ENCODE results near the gene ZBTB38.

The ZBTB38 gene

DNA sequence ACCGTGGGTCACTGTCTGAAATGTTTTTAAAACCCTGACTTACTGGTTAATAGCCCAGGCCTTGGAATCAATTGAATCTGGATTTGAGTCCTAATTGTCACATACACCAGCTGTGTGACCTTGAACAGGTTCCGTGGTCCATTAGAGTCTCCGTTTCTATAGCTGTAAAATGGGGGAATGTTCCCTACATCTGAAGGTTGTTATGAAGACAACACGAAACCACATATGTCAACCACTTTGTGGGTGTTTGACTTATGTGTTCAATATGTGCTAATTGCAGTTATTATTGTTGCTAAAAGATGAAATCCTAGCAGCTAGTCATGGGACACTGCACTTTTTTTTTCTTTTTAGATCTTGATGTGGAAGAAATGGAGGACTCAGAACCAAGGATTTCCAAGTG is 35.3 kb downstream of the ZBTB38 start:
- no peak for DNase-seq (ENCODE audit: low read depth)

DNA sequence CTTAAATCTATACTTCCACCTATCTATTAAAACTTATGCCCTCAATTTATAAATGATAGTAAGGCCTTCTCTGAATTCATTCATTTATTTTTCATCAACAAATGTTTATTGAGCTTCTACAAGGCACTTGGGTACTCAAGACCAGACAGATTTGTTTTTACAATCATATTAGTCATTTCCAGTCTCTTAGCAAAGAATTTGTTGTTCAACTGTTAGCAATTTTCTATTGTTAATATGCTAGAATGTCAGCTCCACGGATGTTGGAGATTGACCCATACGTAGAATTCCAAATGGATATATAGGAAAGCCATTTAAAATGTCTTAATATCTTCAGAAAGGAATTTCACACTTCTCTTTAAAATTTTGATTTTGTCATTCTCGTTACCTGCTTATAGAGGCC is 36.7 kb downstream of the ZBTB38 start:
- DNase-seq (ENCODE audit: low read depth): no peak

DNA sequence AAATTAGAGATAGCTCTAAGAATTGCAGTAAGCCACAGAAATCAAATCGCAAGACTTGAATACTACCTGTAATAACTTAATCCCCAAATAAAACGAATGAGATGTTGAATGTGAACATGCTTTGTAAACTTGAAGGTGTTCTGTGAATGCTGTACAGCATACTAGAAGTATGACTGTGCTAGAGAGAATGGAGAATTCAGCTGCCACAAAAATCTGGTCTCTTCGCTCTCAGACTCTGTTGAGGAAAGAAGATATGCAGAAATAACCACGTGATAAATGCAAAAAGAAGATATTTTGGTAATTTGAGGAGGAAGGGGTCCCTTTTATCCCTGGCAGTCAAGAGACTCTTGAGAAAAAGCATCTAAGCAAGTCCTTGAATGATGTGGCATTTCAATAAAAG is 37.3 kb downstream of the ZBTB38 start:
- DNase-seq (ENCODE audit: low read depth): peak; percentile 72

DNA sequence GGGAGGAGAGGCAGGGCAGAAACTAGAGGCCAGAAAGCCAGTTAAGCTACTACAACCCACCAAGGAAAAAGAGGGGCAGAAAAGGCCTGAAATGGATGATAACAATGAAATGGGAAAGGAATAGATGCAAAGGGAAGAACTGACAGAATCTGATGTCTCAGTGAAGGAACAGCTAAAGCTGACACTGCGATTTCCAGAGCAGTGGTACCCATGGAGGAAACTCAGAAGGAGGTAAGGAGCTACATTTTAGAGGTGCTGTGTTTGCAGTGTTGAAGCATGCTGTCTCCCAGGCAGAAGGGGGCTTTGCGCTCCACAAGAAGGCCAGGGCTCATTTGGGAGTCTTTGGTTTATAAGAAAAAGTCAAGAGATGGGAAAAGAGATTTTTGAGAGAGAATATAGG is 38.0 kb downstream of the ZBTB38 start:
- no peak for DNase-seq (ENCODE audit: low read depth)

- DNase-seq (ENCODE audit: low read depth): peak; percentile 98
These were observed 38.7 kb downstream of the ZBTB38 start for GRCh38 chr3:141407047-141407446.

DNA sequence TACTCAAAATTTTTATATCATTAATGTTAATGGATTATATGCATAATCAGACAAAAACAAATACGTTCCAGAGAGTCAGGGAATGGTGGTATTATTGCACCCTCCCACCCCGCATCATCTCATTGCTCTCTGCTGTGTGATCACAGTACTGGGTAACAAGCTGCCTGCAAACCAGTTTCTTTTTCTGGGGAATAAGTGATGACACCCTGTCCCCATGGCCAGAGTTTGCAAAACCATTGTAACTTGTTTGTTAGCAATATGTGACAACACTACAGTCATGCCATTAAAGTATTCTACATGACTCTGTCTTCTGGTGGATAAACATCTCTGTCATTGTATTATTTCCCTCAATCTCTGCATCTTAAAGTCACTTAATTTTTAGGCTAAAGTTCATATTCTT is 39.5 kb downstream of the ZBTB38 start:
- DNase-seq (ENCODE audit: low read depth): no peak

GRCh38 chr3:141408596-141408995 is 40.3 kb downstream of the ZBTB38 start:
- DNase-seq (ENCODE audit: low read depth): no peak

GRCh38 chr3:141409940-141410241 is 41.6 kb downstream of the ZBTB38 start:
- no peak for DNase-seq (ENCODE audit: low read depth)

- peak; percentile 69 for DNase-seq (ENCODE audit: low read depth)
These were observed 42.1 kb downstream of the ZBTB38 start for GRCh38 chr3:141410408-141410807.

GRCh38 chr3:141410846-141411245 is 42.5 kb downstream of the ZBTB38 start:
- no peak for DNase-seq (ENCODE audit: low read depth)

DNA sequence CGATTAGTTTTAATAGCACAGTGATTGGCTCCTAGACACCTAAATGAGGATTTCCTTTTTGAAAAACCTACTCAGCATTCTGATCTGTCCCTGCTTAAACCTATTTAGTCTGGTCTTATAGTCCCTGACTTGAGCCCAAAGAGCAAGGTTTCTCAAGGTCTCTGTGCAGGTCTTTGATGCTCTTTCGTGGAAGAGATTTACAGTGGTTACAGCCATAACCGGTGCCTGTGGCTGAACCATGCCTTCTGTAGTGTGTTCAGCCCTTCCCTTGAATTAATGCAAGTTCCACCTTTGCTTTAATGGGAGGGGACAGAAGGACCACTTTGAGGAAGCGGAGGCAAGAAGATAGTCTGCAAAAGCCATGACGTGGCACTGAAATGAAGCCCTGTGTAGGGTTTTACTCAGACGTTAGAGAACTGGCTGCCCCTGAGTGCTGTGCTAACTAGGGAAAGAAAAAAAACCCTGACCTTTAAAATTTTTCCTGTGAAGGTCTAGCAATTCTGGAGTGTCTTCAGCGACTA is 43.0 kb downstream of the ZBTB38 start:
- no peak for DNase-seq (ENCODE audit: low read depth)

- DNase-seq (ENCODE audit: low read depth): peak; percentile 94
These were observed 44.0 kb downstream of the ZBTB38 start for GRCh38 chr3:141412087-141412935.

DNA sequence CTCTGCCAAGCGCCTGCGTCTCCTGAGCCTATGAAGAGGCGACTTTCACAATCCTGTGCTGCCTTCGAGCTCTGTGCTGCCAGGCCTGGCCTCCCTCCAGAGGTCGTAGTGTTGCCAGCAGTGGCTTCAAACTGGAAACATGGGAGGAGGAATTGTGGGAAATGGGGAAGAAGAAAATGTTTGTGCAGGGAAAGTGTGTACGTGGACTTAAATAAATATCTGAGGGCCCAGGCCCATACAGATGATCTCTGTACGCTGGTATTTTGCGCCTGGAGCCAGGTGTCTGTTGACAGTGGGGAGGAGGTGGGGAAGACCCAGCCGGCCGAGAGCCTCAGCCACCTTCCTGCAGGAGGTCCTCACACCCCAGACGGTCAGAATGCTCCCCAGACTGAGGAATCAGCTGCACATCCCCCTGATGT is 44.6 kb downstream of the ZBTB38 start:
- peak; percentile 90 for DNase-seq (ENCODE audit: low read depth)

DNA sequence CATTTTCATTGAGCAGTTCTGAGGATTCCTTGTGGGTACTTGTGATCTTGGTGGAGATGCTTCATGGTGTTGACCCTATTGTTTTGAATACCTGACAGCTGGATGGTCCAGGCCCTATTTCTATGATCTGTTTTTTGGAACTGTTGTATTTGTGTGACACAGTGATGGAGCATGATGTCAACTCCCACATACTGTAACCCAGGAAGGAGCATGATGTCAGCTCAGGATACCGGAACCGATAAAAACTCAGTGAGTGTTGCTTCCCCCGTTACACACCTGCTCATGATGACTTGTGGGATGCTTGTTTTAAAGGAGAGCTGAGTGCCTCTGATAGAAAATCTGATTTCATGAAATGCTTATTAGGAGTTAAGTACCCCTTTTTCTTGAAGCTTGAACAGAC is 45.1 kb downstream of the ZBTB38 start:
- DNase-seq (ENCODE audit: low read depth): no peak

DNA sequence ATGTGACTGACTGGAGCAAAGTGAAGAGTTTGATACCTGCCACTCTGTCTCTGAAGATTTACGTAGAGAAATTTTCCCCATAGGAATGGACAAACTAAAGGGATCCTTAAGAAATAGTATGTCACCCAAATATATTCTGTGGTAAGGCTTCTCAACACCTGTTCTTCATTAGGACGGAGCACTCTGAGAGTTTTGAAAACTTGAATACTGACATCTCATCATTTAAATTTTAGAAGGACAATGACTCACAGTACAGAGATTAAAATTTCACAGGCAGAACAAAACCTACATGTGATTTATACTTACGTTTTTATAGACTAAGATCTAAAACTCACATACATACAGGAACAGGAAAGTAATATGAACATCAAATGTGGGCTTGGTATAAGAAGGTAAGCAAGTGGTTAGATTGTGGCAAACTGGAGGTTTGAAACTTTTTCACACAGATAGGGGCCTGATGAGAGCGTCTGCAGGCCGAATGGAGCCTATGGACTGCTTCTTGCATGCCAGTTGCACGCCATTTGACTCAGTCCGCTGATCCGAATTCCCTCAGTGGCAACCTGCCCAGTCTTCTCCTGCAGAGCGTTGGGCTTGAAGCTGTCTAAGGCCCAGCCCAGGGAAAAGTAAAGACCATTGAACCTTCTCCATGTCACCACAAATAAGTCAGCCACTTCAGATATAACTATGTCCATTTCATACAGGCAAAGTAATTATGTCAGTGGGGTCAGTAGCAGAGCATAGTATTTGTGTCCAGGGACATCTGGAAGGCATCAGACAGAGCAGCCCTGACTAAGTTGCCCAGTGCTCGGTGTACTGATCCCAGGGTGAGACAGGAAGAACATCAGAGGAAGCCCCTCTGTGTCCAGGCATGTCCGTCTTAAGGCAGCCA is 45.7 kb downstream of the ZBTB38 start:
- no peak for DNase-seq (ENCODE audit: low read depth)

- DNase-seq (ENCODE audit: low read depth): peak; percentile 72
These were observed 46.6 kb downstream of the ZBTB38 start for GRCh38 chr3:141414800-141415462.

- DNase-seq (ENCODE audit: low read depth): no peak
These were observed 47.6 kb downstream of the ZBTB38 start for GRCh38 chr3:141415953-141416352.
